ENCODE measurements around the gene NUDT19. TPM values are rescaled to one million over a fixed set of nuclear protein-coding genes. Genes with fewer than 3 reads are reported as not detected.
A peak's percentile ranks its signal among the peaks of the same experiment; 100 is the strongest.
"Not testable (repeated sequence)": the region's sequence is repeated elsewhere in the genome, so short reads cannot be mapped to it uniquely, and the experiment has no call there.

NUDT19 gene
- total RNA-seq, 4 donors from 2014 or later = 4.2 to 15.2 (median 12.8) TPM

DNA sequence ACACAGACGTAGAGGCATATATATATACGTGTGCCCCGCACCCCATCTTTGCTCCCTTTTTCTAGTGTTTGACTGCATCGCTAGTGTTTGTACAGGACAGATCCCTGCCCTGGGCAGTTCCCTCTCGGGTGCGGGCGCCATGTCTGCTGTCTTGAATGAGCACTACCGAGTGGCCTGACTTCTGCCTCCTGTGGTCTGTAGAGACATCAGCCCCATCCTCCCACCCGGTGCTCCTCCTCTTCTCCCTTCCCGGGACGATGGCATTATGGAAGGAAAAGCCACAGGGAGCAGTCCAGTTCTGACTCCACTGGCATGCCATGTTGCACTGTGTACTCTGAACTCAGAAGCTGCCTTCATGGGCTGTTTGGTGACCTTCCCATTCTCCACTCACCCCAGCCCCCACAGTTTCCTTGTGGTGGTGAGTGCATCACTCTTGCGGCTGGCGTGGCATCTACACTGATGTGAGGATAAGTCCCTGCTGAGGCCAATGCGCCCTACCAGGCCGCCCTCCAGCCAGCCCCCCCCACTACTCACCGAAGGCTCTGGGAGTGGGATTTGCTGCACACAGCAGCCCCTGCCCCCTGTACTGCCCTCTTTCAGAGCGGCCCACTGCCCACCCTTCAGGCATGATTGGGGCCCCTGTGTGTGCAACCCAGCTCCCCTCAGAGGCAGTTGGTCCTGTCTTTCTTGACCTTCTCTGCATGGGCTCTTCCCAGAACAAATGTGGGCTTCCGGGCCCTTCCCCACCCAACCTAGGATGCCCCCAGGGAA, 53.1 kb downstream of the NUDT19 start:
- intact Hi-C loops (cut with DNase I; ENCODE audit: low total_unique reads) = no loop called here
- TF ChIP-seq POLR2AphosphoS5 (IDR thresholded peaks at IDR 0.05) (no peak), EP300 (IDR thresholded peaks at IDR 0.05; ENCODE audit: low read depth) (no peak), POLR2A (IDR thresholded peaks at IDR 0.05) (no peak)
- TF ChIP-seq, protein P1, sequence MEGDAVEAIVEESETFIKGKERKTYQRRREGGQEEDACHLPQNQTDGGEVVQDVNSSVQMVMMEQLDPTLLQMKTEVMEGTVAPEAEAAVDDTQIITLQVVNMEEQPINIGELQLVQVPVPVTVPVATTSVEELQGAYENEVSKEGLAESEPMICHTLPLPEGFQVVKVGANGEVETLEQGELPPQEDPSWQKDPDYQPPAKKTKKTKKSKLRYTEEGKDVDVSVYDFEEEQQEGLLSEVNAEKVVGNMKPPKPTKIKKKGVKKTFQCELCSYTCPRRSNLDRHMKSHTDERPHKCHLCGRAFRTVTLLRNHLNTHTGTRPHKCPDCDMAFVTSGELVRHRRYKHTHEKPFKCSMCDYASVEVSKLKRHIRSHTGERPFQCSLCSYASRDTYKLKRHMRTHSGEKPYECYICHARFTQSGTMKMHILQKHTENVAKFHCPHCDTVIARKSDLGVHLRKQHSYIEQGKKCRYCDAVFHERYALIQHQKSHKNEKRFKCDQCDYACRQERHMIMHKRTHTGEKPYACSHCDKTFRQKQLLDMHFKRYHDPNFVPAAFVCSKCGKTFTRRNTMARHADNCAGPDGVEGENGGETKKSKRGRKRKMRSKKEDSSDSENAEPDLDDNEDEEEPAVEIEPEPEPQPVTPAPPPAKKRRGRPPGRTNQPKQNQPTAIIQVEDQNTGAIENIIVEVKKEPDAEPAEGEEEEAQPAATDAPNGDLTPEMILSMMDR (IDR thresholded peaks at IDR 0.05) = no peak
- 85 to 86% methylated on average over 6 to 18 of the region's 18 CpGs for WGBS, 2 donors (ENCODE audit: low coverage in 1 of 2)
- Histone ChIP-seq H3K9me3 (no peaks in the 10 kb centered on the region), H3K27ac (no peak overlapping the region), H3K4me1 (no peaks in the 10 kb centered on the region), H3K36me3 (no peaks in the 10 kb centered on the region), H3K4me3 (no peak overlapping the region), H3K27me3 (peaks cover 6% of the 10 kb centered on the region)
- in situ Hi-C loops (cut with MboI; ENCODE audit: low pct_ligation_motif_present in 1 of 4, low pct_unique_long_range_greater_than_20kb in 1 of 4, low sequenced_read_pairs in 3 of 4) = no loop called here
- no peak for DNase-seq

DNA sequence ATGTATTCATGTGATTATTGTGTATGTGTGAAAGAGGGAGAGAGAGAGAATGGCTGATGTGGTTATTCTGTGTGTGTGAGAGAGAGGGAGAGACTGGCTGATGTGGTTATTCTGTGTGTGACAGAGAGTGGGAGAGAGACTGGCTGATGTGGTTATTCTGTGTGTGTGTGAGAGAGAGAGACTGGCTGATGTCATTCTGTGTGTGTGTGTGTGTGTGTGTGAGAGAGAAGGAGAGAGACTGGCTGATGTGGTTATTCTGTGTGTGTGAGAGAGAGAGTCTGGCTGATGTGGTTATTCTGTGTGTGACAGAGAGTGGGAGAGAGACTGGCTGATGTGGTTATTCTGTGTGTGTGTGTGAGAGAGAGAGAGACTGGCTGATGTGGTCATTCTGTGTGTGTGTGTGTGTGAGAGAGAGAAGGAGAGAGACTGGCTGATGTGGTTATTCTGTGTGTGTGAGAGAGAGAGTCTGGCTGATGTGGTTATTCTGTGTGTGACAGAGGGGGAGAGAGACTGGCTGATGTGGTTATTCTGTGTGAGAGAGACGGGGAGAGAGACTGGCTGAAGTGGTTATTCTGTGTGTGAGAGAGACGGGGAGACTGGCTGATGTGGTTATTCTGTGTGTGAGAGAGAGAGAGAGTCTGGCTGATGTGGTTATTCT, 54.1 kb downstream of the NUDT19 start:
- DNase-seq; intact Hi-C loops (cut with DNase I; ENCODE audit: low total_unique reads); H3K4me3 ChIP-seq; H3K36me3 ChIP-seq; H3K9me3 ChIP-seq; H3K4me1 ChIP-seq; in situ Hi-C loops (cut with MboI; ENCODE audit: low pct_ligation_motif_present in 1 of 4, low pct_unique_long_range_greater_than_20kb in 1 of 4, low sequenced_read_pairs in 3 of 4); H3K27ac ChIP-seq: not testable (repeated sequence)
- WGBS, 2 donors (ENCODE audit: low coverage in 1 of 2) = 21 to 39% methylated on average over 2 of the region's 2 CpGs
- peaks cover 10% of the 10 kb centered on the region for H3K27me3 ChIP-seq

DNA sequence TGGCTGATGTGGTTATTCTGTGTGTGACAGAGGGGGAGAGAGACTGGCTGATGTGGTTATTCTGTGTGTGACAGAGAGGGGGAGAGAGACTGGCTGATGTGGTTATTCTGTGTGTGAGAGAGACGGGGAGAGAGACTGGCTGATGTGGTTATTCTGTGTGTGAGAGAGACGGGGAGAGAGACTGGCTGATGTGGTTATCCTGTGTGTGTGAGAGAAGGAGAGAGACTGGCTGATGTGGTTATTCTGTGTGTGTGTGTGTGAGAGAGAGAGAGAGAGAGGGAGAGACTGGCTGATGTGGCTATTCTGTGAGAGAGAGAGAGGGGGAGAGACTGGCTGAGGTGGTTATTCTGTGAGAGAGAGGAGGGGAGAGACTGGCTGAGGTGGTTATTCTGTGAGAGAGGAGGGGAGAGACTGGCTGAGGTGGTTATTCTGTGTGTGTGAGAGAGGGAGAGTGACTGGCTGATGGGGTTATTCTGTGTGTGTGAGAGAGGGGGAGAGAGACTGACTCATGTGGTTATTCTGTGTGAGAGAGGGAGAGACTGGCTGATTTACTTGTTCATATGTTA, 55.1 kb downstream of the NUDT19 start:
- H3K27ac ChIP-seq; H3K36me3 ChIP-seq; H3K9me3 ChIP-seq; H3K4me3 ChIP-seq; intact Hi-C loops (cut with DNase I; ENCODE audit: low total_unique reads); H3K4me1 ChIP-seq; in situ Hi-C loops (cut with MboI; ENCODE audit: low pct_ligation_motif_present in 1 of 4, low pct_unique_long_range_greater_than_20kb in 1 of 4, low sequenced_read_pairs in 3 of 4); DNase-seq: not testable (repeated sequence)
- WGBS, 2 donors (ENCODE audit: low coverage in 1 of 2) = 19 to 40% methylated on average over 2 of the region's 2 CpGs
- H3K27me3 ChIP-seq = peaks cover 13% of the 10 kb centered on the region

DNA sequence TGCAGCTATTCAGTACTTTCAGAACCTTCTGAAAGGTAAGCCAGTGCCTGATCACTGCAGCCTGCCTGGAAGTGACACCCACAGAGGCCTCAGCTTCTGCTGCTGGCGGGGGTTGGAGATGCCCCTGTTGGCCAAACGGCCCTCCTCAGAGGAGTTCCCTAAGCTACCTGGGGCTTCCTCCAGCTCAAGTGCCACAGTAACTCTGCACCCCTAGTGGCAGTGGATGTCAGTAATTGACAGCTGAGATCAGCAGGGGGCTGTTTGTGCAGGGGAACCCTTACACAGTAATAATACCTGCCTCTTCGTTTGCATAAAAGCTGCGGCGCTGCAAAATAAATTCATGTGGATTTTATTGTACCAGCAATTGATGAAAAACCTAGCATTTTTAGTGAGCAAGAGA, 56.9 kb downstream of the NUDT19 start:
- WGBS, 2 donors (ENCODE audit: low coverage in 1 of 2) = 54 to 77% methylated on average over 3 to 5 of the region's 5 CpGs
- no peaks in the 10 kb centered on the region for H3K4me1 ChIP-seq
- no peak for DNase-seq
- no peak overlapping the region for H3K4me3 ChIP-seq
- TF ChIP-seq, protein P1 (IDR thresholded peaks at IDR 0.05) = peak in 2 of 5 experiments; percentile 5 to 8
- no peak for TF ChIP-seq EP300 (IDR thresholded peaks at IDR 0.05; ENCODE audit: low read depth)
- H3K27ac ChIP-seq = no peak overlapping the region
- peaks cover 22% of the 10 kb centered on the region for H3K27me3 ChIP-seq
- H3K36me3 ChIP-seq = no peaks in the 10 kb centered on the region
- in situ Hi-C loops (cut with MboI; ENCODE audit: low pct_ligation_motif_present in 1 of 4, low pct_unique_long_range_greater_than_20kb in 1 of 4, low sequenced_read_pairs in 3 of 4) = no loop called here
- intact Hi-C loops (cut with DNase I; ENCODE audit: low total_unique reads) = no loop called here
- H3K9me3 ChIP-seq = no peaks in the 10 kb centered on the region

DNA sequence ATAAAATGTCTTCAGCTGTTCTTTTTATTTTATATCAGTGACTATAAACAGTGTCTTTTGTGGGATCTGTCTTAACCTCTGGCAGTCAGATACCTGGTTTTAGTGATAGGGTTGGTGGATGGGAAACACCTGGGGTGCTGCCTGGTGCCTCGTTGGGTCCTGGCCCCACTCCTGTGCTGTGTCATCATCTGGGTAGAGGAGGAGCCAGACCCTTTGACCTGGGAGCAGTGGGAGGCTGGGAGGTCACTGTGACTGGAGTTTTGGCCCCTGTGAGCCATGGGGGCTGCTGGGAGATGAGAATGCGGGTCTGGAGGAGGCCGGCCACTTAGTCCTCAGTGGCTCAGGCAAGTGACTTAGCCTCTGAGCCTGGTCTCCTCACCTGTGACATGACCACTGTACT, 57.3 kb downstream of the NUDT19 start:
- TF ChIP-seq, protein P1 (IDR thresholded peaks at IDR 0.05) = no peak
- TF ChIP-seq POLR2A (IDR thresholded peaks at IDR 0.05) = no peak
- Histone ChIP-seq H3K9me3 (no peaks in the 10 kb centered on the region), H3K4me1 (no peaks in the 10 kb centered on the region), H3K36me3 (no peaks in the 10 kb centered on the region), H3K27ac (no peak overlapping the region), H3K4me3 (no peak overlapping the region), H3K27me3 (peaks cover 22% of the 10 kb centered on the region)
- intact Hi-C loops (cut with DNase I; ENCODE audit: low total_unique reads) (no loop called here), in situ Hi-C loops (cut with MboI; ENCODE audit: low pct_ligation_motif_present in 1 of 4, low pct_unique_long_range_greater_than_20kb in 1 of 4, low sequenced_read_pairs in 3 of 4) (no loop called here)
- DNase-seq = no peak
- WGBS, 2 donors (ENCODE audit: low coverage in 1 of 2) = 42% methylated on average over 3 of the region's 3 CpGs; no CpG with 5 or more reads in 1 of the 2 donors
